Activated B cell treated with CpG ODN at 0.5 μM for 24 hours (primary cell): ENCODE data around the gene SLC12A4. TPM values are rescaled to one million over a fixed set of nuclear protein-coding genes. Genes with fewer than 3 reads are reported as not detected.
A peak's percentile ranks its signal among the peaks of the same experiment; 100 is the strongest.
"Not testable (repeated sequence)": the region's sequence is repeated elsewhere in the genome, so short reads cannot be mapped to it uniquely, and the experiment has no call there.

Experiments used
- ATAC-seq: fragments of 200-7000 bp; cut with Tn5 transposase; one replicate; pipeline ENCODE4 v1.10.0; 2021; ENCODE audit warnings: low read depth, mild to moderate bottlenecking, moderate library complexity
- CTCF ChIA-PET: fragments of 350-600 bp; sonication (Branson Sonifier 250); formaldehyde crosslinking; loops from one replicate; lab custom pipeline; 2021; ENCODE audit warnings: antibody characterized with exemption; lab: Charles Lee
- POLR2A ChIA-PET: fragments of 350-600 bp; sonication (Branson Sonifier 250); formaldehyde crosslinking; loops from one replicate; lab custom pipeline; 2021; ENCODE audit warnings: antibody characterized with exemption; lab: Charles Lee
- DNase-seq: peaks from one replicate; pipeline ENCODE4 v3.0.0; 2022
- H3K27ac Mint-ChIP-seq: one replicate; pipeline ENCODE4 v1.8.0; 2020; ENCODE audit warnings: mixed read lengths
- H3K27me3 Mint-ChIP-seq: one replicate; pipeline ENCODE4 v1.8.0; 2021; ENCODE audit warnings: mixed read lengths
- H3K36me3 Mint-ChIP-seq: one replicate; pipeline ENCODE4 v1.8.0; 2021; ENCODE audit warnings: low read depth, mixed read lengths
- H3K4me1 Mint-ChIP-seq: one replicate; pipeline ENCODE4 v1.8.0; 2021; ENCODE audit warnings: mixed read lengths
- H3K4me3 Mint-ChIP-seq: one replicate; pipeline ENCODE4 v1.8.0; 2020; ENCODE audit warnings: mild to moderate bottlenecking, mixed read lengths
- H3K9me3 Mint-ChIP-seq: one replicate; pipeline ENCODE4 v1.8.0; 2020; ENCODE audit warnings: mixed read lengths
- CTCF ChIP-seq: fragments of 200-600 bp; IDR thresholded peaks from one replicate; pipeline ENCODE4 v1.8.0; 2022; ENCODE audit warnings: antibody characterized with exemption, mild to moderate bottlenecking
- intact Hi-C: fragments of 100-400 bp; cut with micrococcal nuclease; formaldehyde crosslinking; loops from one replicate; pipeline ENCODE4 v1.15.1; 2024
- total RNA-seq: library from RNA; stranded (reverse); gene quantifications from 2 replicates; pipeline ENCODE4 v1.2.3, GENCODE V29; 2022

The SLC12A4 gene
- total RNA-seq, 1 donor from 2014 or later = 37.9 TPM

- H3K9me3 Mint-ChIP-seq, ATAC-seq, DNase-seq, H3K27me3 Mint-ChIP-seq, H3K36me3 Mint-ChIP-seq: not testable (repeated sequence)
- ChIA-PET CTCF (interaction anchor here (1.7 to 1.8 kb wide), 2 partner anchors 25 to 42 kb away, joined by 5 to 7 read pairs; partner anchors contain the start of genes DDX28 and DUS2), POLR2A (interaction anchor here (0.6 to 5.8 kb wide), 11 partner anchors 10 to 498 kb away, joined by 3 to 47 read pairs (median 7); partner anchors contain the start of genes DDX28, DUS2, NFATC3 and PSMB10)
- intact Hi-C loops = loop anchor here (10.0 kb wide), 1 partner anchor 474 kb away; the partner anchor contains the start of gene RIPOR1
- H3K27ac Mint-ChIP-seq = peak overlapping the region; percentile 87
- H3K4me1 Mint-ChIP-seq = peaks cover 79% of the 10 kb centered on the region
- H3K4me3 Mint-ChIP-seq = peak overlapping the region; percentile 74
Observed at GRCh38 chr16:67998231-67998778, 29.9 kb upstream of the SLC12A4 start.

GRCh38 chr16:67996666-67997065, 28.2 kb upstream of the SLC12A4 start:
- H3K4me3 Mint-ChIP-seq = no peak overlapping the region
- ChIA-PET POLR2A (interaction anchor here (2.3 to 4.6 kb wide), 3 partner anchors 9 to 41 kb away, joined by 17 to 28 read pairs (median 26); partner anchors contain the start of genes DDX28 and DUS2), CTCF (interaction anchor here (1.0 kb wide), 1 partner anchor 16 kb away, joined by 3 read pairs; no protein-coding TSS in a partner anchor)
- no peak for DNase-seq
- H3K27me3 Mint-ChIP-seq = no peaks in the 10 kb centered on the region
- peaks cover 88% of the 10 kb centered on the region for H3K4me1 Mint-ChIP-seq
- H3K36me3 Mint-ChIP-seq = peaks cover 4% of the 10 kb centered on the region
- intact Hi-C loops = loop anchor here (10.0 kb wide), 1 partner anchor 472 kb away; the partner anchor contains the start of gene RIPOR1
- TF ChIP-seq CTCF = no peak
- no peak for ATAC-seq
- peak overlapping the region; percentile 74 for H3K27ac Mint-ChIP-seq
- H3K9me3 Mint-ChIP-seq = no peaks in the 10 kb centered on the region

- ChIA-PET POLR2A (interaction anchor here (0.5 to 4.6 kb wide), 11 partner anchors 8 to 85 kb away, joined by 3 to 28 read pairs (median 4); partner anchors contain the start of genes DDX28, DUS2 and PSMB10), CTCF (interaction anchor here (0.6 to 2.0 kb wide), 5 partner anchors 10 to 79 kb away, joined by 3 to 17 read pairs (median 4); partner anchors contain the start of gene PSMB10)
- Mint-ChIP-seq H3K9me3 (no peaks in the 10 kb centered on the region), H3K4me3 (peak overlapping the region; percentile 77), H3K4me1 (peaks cover 80% of the 10 kb centered on the region), H3K27me3 (no peaks in the 10 kb centered on the region), H3K36me3 (peaks cover 6% of the 10 kb centered on the region), H3K27ac (peak overlapping the region; percentile 98)
- ATAC-seq = peak; percentile 43
- TF ChIP-seq CTCF = no peak
- peak; percentile 50 for DNase-seq
- intact Hi-C loops = loop anchor here (10.0 kb wide), 1 partner anchor 471 kb away; the partner anchor contains the start of gene RIPOR1
Observed at GRCh38 chr16:67995423-67995822, 27.0 kb upstream of the SLC12A4 start.

- ChIA-PET POLR2A (interaction anchor here (0.6 to 4.6 kb wide), 9 partner anchors 11 to 81 kb away, joined by 3 to 28 read pairs (median 4); partner anchors contain the start of genes DDX28, DUS2, PSMB10 and SLC12A4), CTCF (interaction anchor here (0.8 to 2.0 kb wide), 7 partner anchors 8 to 51 kb away, joined by 3 to 17 read pairs (median 5); partner anchors contain the start of genes DDX28 and DUS2)
- DNase-seq, H3K36me3 Mint-ChIP-seq, H3K27me3 Mint-ChIP-seq, H3K9me3 Mint-ChIP-seq: not testable (repeated sequence)
- Mint-ChIP-seq H3K4me3 (peak overlapping the region; percentile 77), H3K27ac (peak overlapping the region; percentile 98), H3K4me1 (peaks cover 79% of the 10 kb centered on the region)
- intact Hi-C loops = loop anchor here (5.0 to 10.0 kb wide), 2 partner anchors 327 to 469 kb away; partner anchors contain the start of genes C16orf86, ENKD1 and RIPOR1
- ATAC-seq = peak; percentile 6
Observed at GRCh38 chr16:67994040-67994408, 25.6 kb upstream of the SLC12A4 start.

GRCh38 chr16:67993207-67994039, 25.0 kb upstream of the SLC12A4 start:
- no peaks in the 10 kb centered on the region for H3K9me3 Mint-ChIP-seq
- H3K27me3 Mint-ChIP-seq = no peaks in the 10 kb centered on the region
- H3K4me3 Mint-ChIP-seq = peak overlapping the region; percentile 77
- H3K27ac Mint-ChIP-seq = peak overlapping the region; percentile 98
- TF ChIP-seq CTCF = peak; percentile 47
- intact Hi-C loops = loop anchor here (1.0 to 10.0 kb wide), 10 partner anchors 8 to 469 kb away; partner anchors contain the start of genes C16orf86, DDX28, DUS2 and ENKD1
- ChIA-PET POLR2A (interaction anchor here (0.6 to 4.6 kb wide), 9 partner anchors 10 to 81 kb away, joined by 3 to 28 read pairs (median 4); partner anchors contain the start of genes DDX28, DUS2, PSMB10 and SLC12A4), CTCF (interaction anchor here (0.8 to 2.0 kb wide), 7 partner anchors 9 to 51 kb away, joined by 3 to 17 read pairs (median 5); partner anchors contain the start of genes DDX28 and DUS2)
- peak; percentile 88 for DNase-seq
- peaks cover 9% of the 10 kb centered on the region for H3K36me3 Mint-ChIP-seq
- H3K4me1 Mint-ChIP-seq = peaks cover 78% of the 10 kb centered on the region
- peak; percentile 77 for ATAC-seq
